GM23338 (cell line): ENCODE results near the gene SCRT2. TPM values are rescaled to one million over a fixed set of nuclear protein-coding genes. Genes with fewer than 3 reads are reported as not detected.

Experiments used
- CREB1 ChIP-seq: fragments of 250-450 bp; sonication (Bioruptor Pico); IDR thresholded peaks from 2 replicates; pipeline ENCODE4 v1.5.0; 2020; ENCODE audit warnings: low read depth, mild to moderate bottlenecking, moderate library complexity
- EZH2 ChIP-seq: fragments of 200-600 bp; sonication (generic); IDR thresholded peaks from one replicate; pipeline ENCODE4 v1.8.0; 2017; ENCODE audit warnings: antibody characterized with exemption, mild to moderate bottlenecking, low read depth; ENCODE audit not compliant: unreplicated experiment
- JUNB ChIP-seq: IDR thresholded peaks from one replicate; pipeline ENCODE4 v1.6.1; 2016; ENCODE audit warnings: antibody characterized with exemption; ENCODE audit not compliant: unreplicated experiment
- NANOG ChIP-seq: IDR thresholded peaks from 2 replicates; pipeline ENCODE4 v1.6.1; 2016; ENCODE audit warnings: antibody characterized with exemption, borderline replicate concordance
- POLR2AphosphoS5 ChIP-seq: IDR thresholded peaks from 2 replicates; pipeline ENCODE4 v1.6.1; 2016; ENCODE audit warnings: antibody characterized with exemption, low read depth
- STAT1 ChIP-seq: IDR thresholded peaks from one replicate; pipeline ENCODE4 v1.6.1; 2016; ENCODE audit warnings: antibody characterized with exemption; ENCODE audit not compliant: unreplicated experiment
- ZNF114 ChIP-seq: fragments of 250-450 bp; sonication (Bioruptor Pico); IDR thresholded peaks from 2 replicates; pipeline ENCODE4 v1.5.0; 2020; ENCODE audit warnings: mild to moderate bottlenecking, moderate library complexity
- ZNF331 ChIP-seq: fragments of 250-450 bp; sonication (Bioruptor Pico); IDR thresholded peaks from 2 replicates; pipeline ENCODE4 v1.5.0; 2020; ENCODE audit warnings: low read depth, mild to moderate bottlenecking, moderate library complexity
- ZNF462 ChIP-seq: fragments of 250-450 bp; sonication (Bioruptor Pico); IDR thresholded peaks from 2 replicates; pipeline ENCODE4 v1.5.0; 2020; ENCODE audit warnings: mild to moderate bottlenecking, moderate library complexity
- polyA plus RNA-seq: library from polyadenylated mRNA; unstranded; fragments of >200 nt; fragmentation: Nextera tagmentation; extraction: Ambion mirVana; gene quantifications from 2 replicates; pipeline ENCODE4 v1.2.1, GENCODE V29; 2016
- total RNA-seq: library from RNA; depleted of rRNA; stranded (reverse); fragments of >200 nt; shearing (Covaris generic); gene quantifications from 2 replicates; pipeline ENCODE4 v1.2.3, GENCODE V29; 2014
- TF ChIP-seq, protein P1 (sequence below), 2 experiments: fragments of 200-600 bp in 1 of 2; sonication (generic) in 1 of 2; conservative IDR thresholded peaks; 2 replicates each; pipeline versions ENCODE4 v1.5.1 to v1.6.1; 2016 to 2017; ENCODE audit warnings: antibody characterized with exemption in 2 of 2, low read depth in 2 of 2, mild to moderate bottlenecking in 2 of 2, moderate library complexity in 1 of 2
- TF ChIP-seq, protein P2 (sequence below): IDR thresholded peaks from 2 replicates; pipeline ENCODE4 v1.6.1; 2016; ENCODE audit warnings: antibody characterized with exemption

SCRT2 gene
- total and polyA plus RNA-seq, 2 experiments from 2014 or later: 0.31 TPM; not detected in 1

DNA sequence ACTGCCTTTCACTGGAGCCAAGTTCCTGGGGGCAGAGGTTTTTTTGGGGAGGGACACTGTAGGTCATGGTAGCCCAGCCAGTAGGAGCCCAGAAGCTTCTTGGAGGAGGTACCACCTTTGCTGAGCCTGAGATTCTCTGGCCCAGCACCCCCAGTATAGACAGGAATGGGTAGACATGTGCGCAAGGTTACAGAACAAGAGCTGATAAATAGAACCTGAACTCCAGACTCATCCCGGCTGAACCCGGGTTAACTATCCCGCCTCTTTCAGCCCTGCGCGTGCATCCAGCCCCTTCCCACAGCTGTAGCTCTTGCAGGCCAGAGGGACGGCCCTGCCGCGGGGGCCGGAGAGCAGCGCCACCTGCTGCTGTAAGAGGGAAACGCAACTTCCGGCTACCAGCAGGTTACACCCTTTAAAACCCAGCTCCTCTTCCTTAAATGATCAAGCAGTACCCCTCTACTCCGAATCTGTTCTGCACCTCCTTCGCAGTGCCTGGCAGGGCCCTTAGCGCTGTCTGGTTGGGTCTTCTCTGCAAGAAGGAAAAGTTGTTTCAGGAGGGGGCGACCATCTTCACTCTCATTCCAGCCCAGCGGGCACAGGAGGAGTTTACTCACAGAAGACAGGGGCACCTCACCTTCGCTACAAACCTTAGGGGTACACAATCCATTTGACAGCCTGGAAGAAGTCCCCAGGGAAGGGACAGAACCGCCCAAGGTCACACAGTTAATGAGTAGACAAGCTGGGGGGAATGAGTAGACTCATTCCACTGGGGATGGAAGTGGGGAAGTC is 30.1 kb downstream of the SCRT2 start (continued):
- TF ChIP-seq ZNF462 (CRISPR knock-in tag) (no peak), CREB1 (CRISPR knock-in tag) (no peak), STAT1 (no peak), ZNF114 (CRISPR knock-in tag) (no peak), JUNB (no peak), NANOG (no peak), POLR2AphosphoS5 (no peak), ZNF331 (no peak), EZH2 (no peak)
- TF ChIP-seq, protein P1, sequence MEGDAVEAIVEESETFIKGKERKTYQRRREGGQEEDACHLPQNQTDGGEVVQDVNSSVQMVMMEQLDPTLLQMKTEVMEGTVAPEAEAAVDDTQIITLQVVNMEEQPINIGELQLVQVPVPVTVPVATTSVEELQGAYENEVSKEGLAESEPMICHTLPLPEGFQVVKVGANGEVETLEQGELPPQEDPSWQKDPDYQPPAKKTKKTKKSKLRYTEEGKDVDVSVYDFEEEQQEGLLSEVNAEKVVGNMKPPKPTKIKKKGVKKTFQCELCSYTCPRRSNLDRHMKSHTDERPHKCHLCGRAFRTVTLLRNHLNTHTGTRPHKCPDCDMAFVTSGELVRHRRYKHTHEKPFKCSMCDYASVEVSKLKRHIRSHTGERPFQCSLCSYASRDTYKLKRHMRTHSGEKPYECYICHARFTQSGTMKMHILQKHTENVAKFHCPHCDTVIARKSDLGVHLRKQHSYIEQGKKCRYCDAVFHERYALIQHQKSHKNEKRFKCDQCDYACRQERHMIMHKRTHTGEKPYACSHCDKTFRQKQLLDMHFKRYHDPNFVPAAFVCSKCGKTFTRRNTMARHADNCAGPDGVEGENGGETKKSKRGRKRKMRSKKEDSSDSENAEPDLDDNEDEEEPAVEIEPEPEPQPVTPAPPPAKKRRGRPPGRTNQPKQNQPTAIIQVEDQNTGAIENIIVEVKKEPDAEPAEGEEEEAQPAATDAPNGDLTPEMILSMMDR (conservative IDR thresholded peaks at IDR 0.05; ENCODE audit: low read depth in 2 of 2): peak; percentile 92 to 97
- TF ChIP-seq, protein P2, sequence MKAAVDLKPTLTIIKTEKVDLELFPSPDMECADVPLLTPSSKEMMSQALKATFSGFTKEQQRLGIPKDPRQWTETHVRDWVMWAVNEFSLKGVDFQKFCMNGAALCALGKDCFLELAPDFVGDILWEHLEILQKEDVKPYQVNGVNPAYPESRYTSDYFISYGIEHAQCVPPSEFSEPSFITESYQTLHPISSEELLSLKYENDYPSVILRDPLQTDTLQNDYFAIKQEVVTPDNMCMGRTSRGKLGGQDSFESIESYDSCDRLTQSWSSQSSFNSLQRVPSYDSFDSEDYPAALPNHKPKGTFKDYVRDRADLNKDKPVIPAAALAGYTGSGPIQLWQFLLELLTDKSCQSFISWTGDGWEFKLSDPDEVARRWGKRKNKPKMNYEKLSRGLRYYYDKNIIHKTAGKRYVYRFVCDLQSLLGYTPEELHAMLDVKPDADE: peak; percentile 72; the same call in 1 of the 2 replicates
